ENCODE results near the gene PCED1B. TPM values are rescaled to one million over a fixed set of nuclear protein-coding genes. Genes with fewer than 3 reads are reported as not detected.
A peak's percentile ranks its signal among the peaks of the same experiment; 100 is the strongest.

The PCED1B gene
- total and polyA plus RNA-seq, 2 experiments from 2014 or later: 5.1 to 6.6 TPM

- no peak overlapping the region for H3K4me3 ChIP-seq
- H3K9me2 ChIP-seq (ENCODE audit: insufficient read depth): no peaks in the 10 kb centered on the region
- TF ChIP-seq POLR2AphosphoS5 (IDR thresholded peaks at IDR 0.05; ENCODE audit: low read depth) (no peak), ETS1 (IDR thresholded peaks at IDR 0.05) (no peak), NANOG (IDR thresholded peaks at IDR 0.05; ENCODE audit: borderline replicate concordance) (no peak), JUNB (IDR thresholded peaks at IDR 0.05; ENCODE audit: unreplicated experiment) (no peak), ZNF331 (CRISPR knock-in tag; IDR thresholded peaks at IDR 0.05; ENCODE audit: low read depth) (no peak), EZH2phosphoT487 (IDR thresholded peaks at IDR 0.05; ENCODE audit: unreplicated experiment) (no peak), ZNF462 (CRISPR knock-in tag; IDR thresholded peaks at IDR 0.05) (no peak), STAT1 (IDR thresholded peaks at IDR 0.05; ENCODE audit: unreplicated experiment) (no peak), REST (IDR thresholded peaks at IDR 0.05; ENCODE audit: unreplicated experiment) (no peak), EZH2 (IDR thresholded peaks at IDR 0.05; ENCODE audit: low read depth, unreplicated experiment) (no peak), CREB1 (CRISPR knock-in tag; IDR thresholded peaks at IDR 0.05; ENCODE audit: low read depth) (no peak), ZNF114 (CRISPR knock-in tag; IDR thresholded peaks at IDR 0.05) (no peak), CTCF (conservative IDR thresholded peaks at IDR 0.05; ENCODE audit: low read depth in 2 of 2) (no peak)
- no peak for ATAC-seq
- no peaks in the 10 kb centered on the region for H3F3A ChIP-seq (replicated peaks; ENCODE audit: low read depth)
- H4K20me1 ChIP-seq (replicated peaks; ENCODE audit: insufficient read depth): no peaks in the 10 kb centered on the region
- no peaks in the 10 kb centered on the region for H3K9me3 Mint-ChIP-seq
- H3K27me3 Mint-ChIP-seq (ENCODE audit: insufficient read depth, low read depth, poor library complexity): no peaks in the 10 kb centered on the region
- H3K4me3 Mint-ChIP-seq: no peak overlapping the region
- H2AFZ ChIP-seq: peak overlapping the region; percentile 88
- H3K4me1 ChIP-seq (ENCODE audit: insufficient read depth): peaks cover 17% of the 10 kb centered on the region
- H3K27ac Mint-ChIP-seq: no peak overlapping the region
- no peak overlapping the region for H3K27ac ChIP-seq (ENCODE audit: low read depth)
- H3K79me2 ChIP-seq (replicated peaks; ENCODE audit: insufficient read depth): no peaks in the 10 kb centered on the region
- H3K36me3 ChIP-seq (ENCODE audit: insufficient read depth): no peaks in the 10 kb centered on the region
- no peak overlapping the region for H3K4me2 ChIP-seq
- H3K36me3 Mint-ChIP-seq (ENCODE audit: low read depth): no peaks in the 10 kb centered on the region
- peaks cover 23% of the 10 kb centered on the region for H3K4me1 Mint-ChIP-seq
- DNase-seq (ENCODE audit: low spot score): no peak
- no peaks in the 10 kb centered on the region for H3K27me3 ChIP-seq (ENCODE audit: insufficient read depth)
These were observed 43.9 kb upstream of the PCED1B start for GRCh38 chr12:47035484-47035883.

Measured in GM23338 (cell line).